AG04450 (cell line): Measurements from ENCODE around the gene TLE3. TPM values are rescaled to one million over a fixed set of nuclear protein-coding genes. Genes with fewer than 3 reads are reported as not detected.

Experiments used
- CTCF ChIA-PET: fragments of 300-600, 350-600 bp; formaldehyde crosslinking; extraction: SDS; loops from one replicate; lab custom pipeline; 2022; ENCODE audit warnings: antibody characterized with exemption, inconsistent platforms; lab: Charles Lee
- POLR2A ChIA-PET: fragments of 350-600 bp; formaldehyde crosslinking; extraction: SDS; loops from one replicate; lab custom pipeline; 2021; ENCODE audit warnings: antibody characterized with exemption, inconsistent platforms; lab: Yijun Ruan, JAX
- DNase-seq: peaks from one replicate; pipeline ENCODE4 v3.0.0-alpha.2; 2011; ENCODE audit warnings: low read depth, low spot score
- H3K27ac ChIP-seq: one replicate; pipeline ENCODE4 v1.5.1; 2012; ENCODE audit warnings: low read depth, low read length, control low read depth
- H3K27me3 ChIP-seq: one replicate; pipeline ENCODE4 v1.6.0; 2012; ENCODE audit warnings: low read length; ENCODE audit not compliant: control insufficient read depth, insufficient read depth
- H3K4me3 ChIP-seq: 2 replicates; pipeline ENCODE4 v1.5.1; 2011; ENCODE audit warnings: mild to moderate bottlenecking, low read depth, low read length, control low read depth
- H3K9me3 ChIP-seq: 2 replicates; pipeline ENCODE4 v1.5.1; 2012; ENCODE audit warnings: low read length; ENCODE audit not compliant: control insufficient read depth, insufficient read depth
- polyA plus RNA-seq: library from polyadenylated mRNA; depleted of rRNA; stranded (reverse); fragments of >200 nt; gene quantifications from 2 replicates; pipeline ENCODE4 v1.2.3, GENCODE V29; 2011
- TF ChIP-seq, protein P1 (sequence below): IDR thresholded peaks from 2 replicates; pipeline ENCODE4 v1.5.1; 2011; ENCODE audit warnings: low read depth, low read length, control low read depth, inconsistent platforms

TLE3 gene
- polyA plus RNA-seq, 1 experiment = 7.5 TPM

DNA sequence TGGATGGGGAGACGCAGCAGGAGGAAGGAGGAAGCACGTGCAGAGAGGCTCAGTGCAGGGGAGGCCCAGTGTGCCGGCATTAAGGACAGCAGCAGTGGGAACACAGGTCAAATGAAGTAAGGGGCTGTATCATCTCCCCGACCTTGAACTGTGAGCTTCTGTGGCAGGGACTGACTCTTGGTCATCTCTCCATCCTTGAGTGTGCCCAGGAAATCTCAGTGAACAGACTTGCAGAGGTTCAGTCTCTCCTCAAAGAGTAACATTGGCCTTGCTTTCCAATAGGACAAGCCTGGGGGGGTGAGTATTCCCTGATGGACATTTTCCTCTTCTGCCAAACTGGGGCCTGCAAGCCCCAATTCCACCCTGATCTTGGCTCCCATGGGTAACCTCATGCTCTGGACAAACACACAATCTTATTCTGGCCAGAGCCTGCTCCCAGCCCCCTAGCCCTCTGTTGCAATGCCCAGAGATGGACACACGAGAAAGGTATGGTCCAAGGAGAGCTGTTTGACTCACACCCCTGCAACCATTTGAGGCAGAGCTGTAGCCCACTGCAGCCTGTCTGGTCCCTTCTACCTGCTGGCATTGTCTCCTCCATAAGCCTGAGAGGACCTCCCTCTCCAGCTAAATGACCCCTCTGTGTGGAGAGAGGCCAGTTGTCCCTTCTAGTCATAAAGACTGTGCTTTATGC is 50.9 kb downstream of the TLE3 start:
- CTCF ChIA-PET = no interaction called here
- no peak overlapping the region for H3K27ac ChIP-seq
- no peaks in the 10 kb centered on the region for H3K27me3 ChIP-seq
- no peak for DNase-seq
- POLR2A ChIA-PET = interaction anchor here (1.3 kb wide), 1 partner anchor 15 kb away, joined by 3 read pairs; no protein-coding TSS in a partner anchor
- no peaks in the 10 kb centered on the region for H3K9me3 ChIP-seq
- no peak overlapping the region for H3K4me3 ChIP-seq
- TF ChIP-seq, protein P1, sequence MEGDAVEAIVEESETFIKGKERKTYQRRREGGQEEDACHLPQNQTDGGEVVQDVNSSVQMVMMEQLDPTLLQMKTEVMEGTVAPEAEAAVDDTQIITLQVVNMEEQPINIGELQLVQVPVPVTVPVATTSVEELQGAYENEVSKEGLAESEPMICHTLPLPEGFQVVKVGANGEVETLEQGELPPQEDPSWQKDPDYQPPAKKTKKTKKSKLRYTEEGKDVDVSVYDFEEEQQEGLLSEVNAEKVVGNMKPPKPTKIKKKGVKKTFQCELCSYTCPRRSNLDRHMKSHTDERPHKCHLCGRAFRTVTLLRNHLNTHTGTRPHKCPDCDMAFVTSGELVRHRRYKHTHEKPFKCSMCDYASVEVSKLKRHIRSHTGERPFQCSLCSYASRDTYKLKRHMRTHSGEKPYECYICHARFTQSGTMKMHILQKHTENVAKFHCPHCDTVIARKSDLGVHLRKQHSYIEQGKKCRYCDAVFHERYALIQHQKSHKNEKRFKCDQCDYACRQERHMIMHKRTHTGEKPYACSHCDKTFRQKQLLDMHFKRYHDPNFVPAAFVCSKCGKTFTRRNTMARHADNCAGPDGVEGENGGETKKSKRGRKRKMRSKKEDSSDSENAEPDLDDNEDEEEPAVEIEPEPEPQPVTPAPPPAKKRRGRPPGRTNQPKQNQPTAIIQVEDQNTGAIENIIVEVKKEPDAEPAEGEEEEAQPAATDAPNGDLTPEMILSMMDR = no peak

DNA sequence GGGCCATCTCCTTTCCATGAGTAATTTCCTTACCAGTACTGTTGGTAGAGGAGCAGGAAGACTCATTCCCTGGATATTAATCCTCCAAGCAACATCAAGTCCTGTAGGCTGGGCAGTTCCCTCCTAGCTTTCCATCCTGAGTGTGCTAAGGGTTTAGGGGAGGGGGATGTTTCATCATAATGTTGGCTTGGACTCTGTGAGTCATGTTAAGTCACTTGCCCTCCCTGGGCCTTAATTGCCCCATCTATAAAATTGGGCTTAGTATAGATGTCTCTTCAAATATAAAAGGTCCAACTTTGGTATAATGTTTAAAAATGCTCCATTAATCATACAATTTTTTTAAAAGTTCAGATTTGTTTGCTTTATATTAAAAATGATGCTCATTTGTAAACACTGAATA is 52.7 kb downstream of the TLE3 start:
- ChIA-PET CTCF (no interaction called here), POLR2A (no interaction called here)
- TF ChIP-seq, protein P1 = no peak

DNA sequence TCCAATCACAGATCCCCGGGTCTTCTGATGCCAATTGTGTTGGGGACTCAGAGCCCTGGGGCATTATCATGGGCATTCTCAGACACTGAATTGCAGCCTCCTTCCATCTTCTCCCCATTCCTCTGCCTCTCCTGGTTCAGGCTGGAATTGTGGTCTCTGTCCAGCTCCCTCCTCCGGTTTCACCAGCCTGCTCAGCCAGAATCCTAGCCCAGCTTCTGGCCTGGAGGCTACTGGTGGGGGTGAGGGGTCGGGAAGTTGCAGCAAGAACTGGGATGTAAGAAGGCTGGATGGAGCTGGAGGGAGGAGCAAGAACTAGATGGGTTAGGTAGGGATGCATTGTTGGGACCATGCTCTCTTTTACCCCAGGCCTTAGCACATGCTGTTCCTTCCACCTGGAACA is 53.5 kb downstream of the TLE3 start:
- H3K9me3 ChIP-seq = no peaks in the 10 kb centered on the region
- POLR2A ChIA-PET = no interaction called here
- H3K4me3 ChIP-seq = no peak overlapping the region
- no peak overlapping the region for H3K27ac ChIP-seq
- CTCF ChIA-PET = no interaction called here
- no peaks in the 10 kb centered on the region for H3K27me3 ChIP-seq
- TF ChIP-seq, protein P1 = no peak
- DNase-seq = no peak

More for the DNA sequence above, 52.7 kb downstream of the TLE3 start:
- no peak overlapping the region for H3K4me3 ChIP-seq
- no peaks in the 10 kb centered on the region for H3K9me3 ChIP-seq
- H3K27me3 ChIP-seq = no peaks in the 10 kb centered on the region
- no peak overlapping the region for H3K27ac ChIP-seq
- no peak for DNase-seq

DNA sequence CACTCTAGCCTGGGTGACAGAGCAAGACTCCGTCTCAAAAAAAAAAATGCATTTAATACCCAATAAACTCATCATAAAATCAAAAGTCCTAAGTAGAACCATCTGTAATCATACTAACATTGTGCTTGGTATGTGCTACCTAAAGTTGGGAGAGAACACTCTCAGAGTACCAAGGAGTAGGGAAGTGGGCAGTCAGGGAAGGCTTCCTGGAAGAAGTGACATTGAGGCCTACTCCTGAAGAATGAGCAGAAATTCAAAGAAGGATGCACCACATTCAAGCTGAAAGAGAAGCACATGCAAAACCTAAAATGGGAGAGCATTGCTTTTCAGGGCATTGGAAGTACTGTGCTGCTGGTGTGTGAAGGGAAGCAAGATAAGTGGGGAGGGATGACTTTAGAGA is 54.1 kb downstream of the TLE3 start:
- no peaks in the 10 kb centered on the region for H3K9me3 ChIP-seq
- POLR2A ChIA-PET = interaction anchor here (0.7 kb wide), 1 partner anchor 432 kb away, joined by 3 read pairs; no protein-coding TSS in a partner anchor
- H3K27me3 ChIP-seq = no peaks in the 10 kb centered on the region
- no peak overlapping the region for H3K27ac ChIP-seq
- H3K4me3 ChIP-seq = no peak overlapping the region
- TF ChIP-seq, protein P1 = no peak
- no peak for DNase-seq
- CTCF ChIA-PET = no interaction called here

DNA sequence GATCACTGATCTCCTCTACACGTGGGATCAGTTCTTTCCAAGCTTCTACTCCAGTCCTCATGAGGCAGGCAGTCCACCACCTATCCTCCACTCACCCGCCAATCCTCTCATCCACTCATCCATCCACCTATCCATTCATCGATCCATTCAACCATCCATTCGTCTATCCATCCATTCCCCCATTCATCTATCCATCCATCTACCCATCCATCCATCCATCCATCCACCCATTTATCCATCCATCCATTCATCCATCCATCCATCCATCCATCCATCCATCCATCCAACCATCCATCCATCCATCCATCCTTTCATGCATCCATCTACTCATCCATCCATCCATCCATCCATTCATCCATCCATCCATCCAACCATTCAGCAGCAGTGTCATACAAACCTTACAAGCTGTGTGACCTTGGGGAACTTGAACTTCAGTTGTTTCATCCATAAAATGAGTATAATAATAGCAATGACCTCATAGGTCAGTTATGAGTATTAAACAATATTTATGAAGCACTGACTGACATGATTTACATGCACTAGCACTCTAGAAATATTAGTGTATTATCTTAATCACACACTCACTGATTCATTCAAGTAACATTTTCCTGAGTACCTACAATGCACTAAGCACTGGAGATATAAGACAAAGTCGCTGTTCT is 55.0 kb downstream of the TLE3 start:
- no peak for DNase-seq
- no peaks in the 10 kb centered on the region for H3K9me3 ChIP-seq
- no peak overlapping the region for H3K4me3 ChIP-seq
- TF ChIP-seq, protein P1 = no peak
- no peak overlapping the region for H3K27ac ChIP-seq
- CTCF ChIA-PET = no interaction called here
- H3K27me3 ChIP-seq = no peaks in the 10 kb centered on the region
- POLR2A ChIA-PET = interaction anchor here (0.7 kb wide), 1 partner anchor 432 kb away, joined by 3 read pairs; no protein-coding TSS in a partner anchor
